Stimulated activated CD8-positive, alpha-beta memory T cell treated with anti-CD3 and anti-CD28 coated beads, Interleukin-12 subunit alpha, Interleukin-12 subunit beta, amount 100 ng/mL, for 1 hour (primary cell): Measurements from ENCODE around the gene DACH1.

Source experiments
- DNase-seq: peaks from one replicate; pipeline ENCODE4 v3.0.0-alpha.2; 2020; ENCODE audit warnings: low read depth

Gene DACH1

DNA sequence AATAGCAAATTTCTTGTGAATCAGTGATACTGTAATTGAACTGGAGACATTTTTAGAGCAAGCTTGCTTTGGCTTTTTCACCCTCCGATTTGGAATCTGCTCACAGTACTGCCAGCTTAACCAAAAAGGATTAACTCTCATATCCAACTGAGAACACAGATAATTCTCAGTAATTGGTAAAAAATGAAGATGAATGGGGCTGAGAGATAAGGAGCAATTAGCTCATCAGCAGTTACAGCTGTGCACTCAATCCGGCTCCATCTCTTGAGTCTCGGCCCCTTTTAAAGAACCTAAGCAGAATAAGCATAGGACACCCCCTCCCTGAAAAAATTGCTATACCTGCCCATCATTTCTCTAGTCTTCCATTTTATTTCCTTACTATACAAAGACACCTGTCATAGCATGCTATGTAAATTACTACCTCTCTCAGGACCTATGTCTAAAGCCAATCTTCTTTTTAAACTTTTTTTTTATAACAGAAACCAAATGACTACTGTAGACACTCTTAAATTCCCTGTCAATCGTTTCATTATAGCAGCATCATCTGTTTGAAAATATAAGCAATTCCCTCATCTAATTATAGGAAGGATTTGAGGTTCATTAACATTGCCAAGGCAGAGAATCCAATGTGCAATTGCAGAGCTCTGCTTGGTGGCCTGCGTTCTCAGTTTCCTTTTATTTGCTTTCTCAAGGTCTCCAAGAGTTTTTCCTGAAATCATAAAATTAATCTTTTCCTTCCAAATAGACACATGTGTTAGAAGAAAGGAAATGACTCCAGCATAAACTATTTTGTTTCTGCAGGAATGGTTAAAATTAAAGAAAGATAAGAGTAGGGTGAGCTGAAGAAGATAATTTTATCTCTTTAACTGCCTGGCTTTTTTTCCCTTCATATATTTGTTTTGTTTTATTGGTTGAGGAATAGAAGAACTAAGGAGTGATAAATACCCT is 242.1 kb downstream of the DACH1 start:
- DNase-seq, result no peak

DNA sequence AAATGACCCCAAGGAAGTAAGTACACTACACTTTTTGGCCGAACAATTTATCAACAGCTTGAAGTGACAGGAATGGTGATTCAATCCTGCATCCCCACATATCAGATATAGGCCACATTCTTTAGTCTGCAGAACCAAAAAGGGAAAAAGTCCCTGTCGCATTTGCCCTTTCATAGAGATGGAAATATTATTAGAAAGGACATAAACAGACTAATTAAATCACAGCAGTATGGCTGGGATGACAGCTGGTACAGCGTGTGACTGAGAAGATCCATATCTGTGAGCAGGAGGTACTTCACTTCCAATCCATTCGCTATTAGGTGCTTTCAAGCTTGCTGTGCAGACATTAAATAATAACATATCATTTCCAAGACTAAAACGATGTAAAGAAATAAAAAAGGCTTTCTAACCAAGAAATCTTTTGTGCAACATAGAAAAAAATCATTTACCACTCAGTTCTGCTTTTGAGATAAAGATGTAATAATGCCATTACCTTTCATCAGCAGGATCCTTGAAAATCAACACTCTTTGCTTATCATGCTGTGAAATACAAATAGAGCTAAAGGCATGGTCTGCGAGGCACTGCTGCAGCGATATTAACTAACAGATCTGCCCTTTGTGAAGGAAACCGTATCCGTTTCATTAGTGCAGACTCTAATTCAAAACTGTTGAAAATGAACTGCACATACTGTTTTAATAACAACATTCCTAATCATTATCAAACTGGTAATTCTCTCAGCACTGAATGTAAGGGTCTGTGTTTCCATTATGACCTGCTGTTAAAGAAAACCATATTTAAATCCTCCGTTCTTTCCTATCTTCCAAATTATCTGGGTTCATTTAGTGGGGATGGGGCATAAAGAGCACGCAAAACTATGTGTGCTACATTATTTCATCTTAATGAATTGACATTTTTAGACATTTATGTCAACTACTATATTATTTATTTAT is 245.6 kb downstream of the DACH1 start:
- no peak for DNase-seq

DNA sequence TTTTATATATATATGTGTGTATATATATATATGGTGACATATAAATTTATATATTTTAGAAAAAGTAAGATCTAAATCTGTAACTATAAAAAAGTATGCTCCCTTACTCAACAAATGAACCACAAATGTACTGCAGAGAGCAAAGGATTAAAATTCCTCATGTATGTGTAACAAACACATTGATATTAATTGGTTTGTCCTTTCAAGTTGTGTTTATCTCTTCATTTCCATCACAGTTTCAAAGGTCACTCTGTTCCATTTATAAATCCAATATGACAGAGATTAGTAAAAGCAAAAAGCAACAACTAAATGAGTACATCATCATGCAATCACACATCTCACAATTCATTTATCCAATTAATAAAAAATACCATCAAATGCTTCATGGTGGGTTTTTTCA is 247.9 kb downstream of the DACH1 start:
- DNase-seq, result no peak

DNA sequence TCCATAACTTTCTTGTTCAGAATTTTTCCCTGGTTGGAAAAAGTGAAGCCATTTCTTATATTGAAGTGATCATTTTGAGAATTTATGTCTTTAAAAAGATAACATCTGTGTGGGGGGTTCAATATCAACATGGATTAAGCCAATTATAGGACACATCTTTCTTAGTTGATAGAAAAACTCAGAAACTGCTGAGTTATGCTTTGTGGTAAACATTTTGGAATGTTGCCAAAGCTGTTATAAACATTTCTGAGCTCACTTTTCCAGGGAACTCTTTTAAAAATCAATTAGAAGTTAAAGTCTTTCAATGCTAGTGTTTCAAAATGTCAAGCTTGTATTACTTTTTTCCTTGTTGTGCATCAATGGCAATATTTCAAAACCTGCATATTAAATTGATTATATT is 248.8 kb downstream of the DACH1 start:
- DNase-seq, result no peak

DNA sequence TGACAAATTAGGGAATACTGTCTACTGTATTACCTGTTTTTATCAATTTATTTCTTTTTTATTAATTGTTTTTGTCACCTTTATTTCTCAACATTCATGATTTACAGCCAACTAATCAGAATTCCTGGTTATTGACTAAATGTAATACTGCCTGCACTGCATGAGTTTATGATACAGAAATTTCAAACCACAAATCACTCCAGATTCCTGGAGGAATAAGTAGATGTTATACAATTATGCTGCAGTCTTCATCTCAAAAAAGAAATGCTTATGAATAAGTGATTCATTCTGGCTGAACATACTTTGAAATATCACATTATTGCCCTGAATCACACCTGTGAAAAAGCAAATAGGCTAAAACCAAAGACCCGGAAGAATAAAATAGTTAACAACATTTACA is 249.7 kb downstream of the DACH1 start:
- DNase-seq, result no peak

DNA sequence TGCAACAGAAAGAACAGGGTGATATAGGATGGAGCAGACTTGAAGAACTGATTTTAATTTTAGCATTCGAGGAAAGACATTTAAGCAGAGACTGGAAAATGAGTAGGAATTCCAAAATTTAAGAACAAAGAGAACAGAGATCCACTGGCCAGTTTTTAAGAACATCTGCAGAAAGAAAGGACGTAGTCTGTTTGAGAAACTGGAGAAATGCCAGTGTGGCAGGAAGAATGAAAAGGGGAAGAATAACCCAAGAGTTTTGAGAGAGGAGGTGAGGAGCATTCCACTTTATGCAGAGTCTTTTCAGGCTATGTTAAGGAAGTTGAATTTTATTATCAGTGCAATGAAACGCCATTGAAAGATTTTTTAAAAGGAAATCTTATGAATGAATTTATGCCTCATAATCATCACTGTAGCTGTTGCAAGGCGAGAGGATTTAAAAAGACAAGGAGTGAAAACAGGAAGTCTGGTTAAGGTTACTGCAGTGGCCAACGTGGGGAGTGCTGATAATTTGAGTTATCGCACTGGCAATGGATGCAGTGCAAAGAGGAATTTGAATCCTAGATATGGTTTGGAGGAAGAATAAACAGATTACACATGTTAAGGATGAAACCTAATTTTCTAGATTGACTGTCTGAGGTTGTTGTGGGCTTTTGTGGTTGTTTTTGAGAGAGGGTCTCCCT is 253.8 kb downstream of the DACH1 start:
- no peak for DNase-seq

DNA sequence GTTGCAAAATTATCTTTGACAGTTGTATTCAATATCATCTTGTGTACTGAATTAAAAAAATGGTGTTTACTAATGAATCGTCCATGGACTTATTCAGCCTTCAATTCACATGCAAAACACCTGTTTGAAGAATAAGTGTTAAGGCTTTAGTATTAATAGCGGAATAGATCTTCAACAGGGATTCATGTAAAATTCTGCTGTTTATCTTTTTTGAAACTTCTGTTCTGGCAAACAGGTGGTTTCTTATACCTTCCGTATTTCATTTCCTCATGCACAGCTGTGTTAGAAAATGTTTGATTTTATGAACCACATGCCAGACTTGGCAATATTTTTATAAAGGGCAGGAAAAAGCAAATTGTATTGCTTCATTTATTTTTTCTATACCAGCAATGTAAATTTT is 255.7 kb downstream of the DACH1 start:
- DNase-seq, result no peak

DNA sequence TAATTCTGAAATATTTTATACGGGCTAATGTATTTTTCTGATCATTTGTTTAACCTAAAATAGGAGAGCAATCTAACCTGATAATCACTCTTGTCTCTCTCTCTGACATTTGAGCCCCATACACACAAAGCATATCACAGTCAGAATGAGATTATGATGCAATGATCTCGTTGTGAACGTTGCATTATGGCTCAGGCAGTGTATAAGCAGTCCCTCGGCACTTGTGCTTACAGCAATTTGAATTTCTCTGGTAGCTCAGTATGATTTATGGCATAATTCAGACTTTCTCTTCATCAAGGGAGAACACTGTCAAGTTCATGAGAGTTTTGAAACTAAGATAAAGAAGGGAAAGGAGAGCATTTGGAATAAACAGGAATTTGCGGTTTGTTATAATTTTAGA is 256.1 kb downstream of the DACH1 start:
- DNase-seq, result no peak

DNA sequence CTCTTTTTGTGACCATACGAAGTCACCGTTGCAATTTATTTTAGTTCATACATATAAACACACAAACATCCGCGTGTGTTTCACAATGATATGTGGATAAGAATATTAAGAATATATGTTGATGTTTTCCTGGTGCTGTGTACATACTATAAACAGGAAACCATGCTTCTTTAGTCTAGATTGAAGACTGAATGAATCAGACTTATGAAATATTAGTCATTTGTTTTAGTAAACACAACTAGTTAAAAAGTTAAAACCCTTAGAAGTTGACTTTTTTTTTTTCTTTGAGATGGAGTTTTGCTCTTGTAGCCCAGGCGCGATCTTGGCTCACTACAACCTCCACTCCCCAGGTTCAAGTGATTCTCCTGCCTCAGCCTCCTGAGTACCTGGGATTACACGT is 257.7 kb downstream of the DACH1 start:
- no peak for DNase-seq

DNA sequence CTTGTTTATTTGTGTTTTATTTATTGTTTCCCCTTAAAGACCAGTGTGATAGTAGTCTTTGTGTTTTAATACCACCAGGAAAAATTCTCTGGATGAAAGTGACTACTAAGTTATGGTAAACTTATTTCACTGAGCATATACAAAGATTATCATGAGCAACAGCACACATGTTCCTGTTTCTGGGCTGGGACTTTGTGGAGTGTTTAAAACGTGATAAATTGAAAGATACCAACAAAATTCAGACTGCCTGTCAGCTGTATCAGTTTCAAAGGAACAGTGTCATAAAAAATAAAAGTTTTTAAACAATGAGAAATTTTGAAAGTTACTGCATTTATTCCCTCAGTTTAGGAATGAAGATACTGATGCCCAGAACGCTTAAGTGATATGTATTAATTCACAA is 259.4 kb downstream of the DACH1 start:
- no peak for DNase-seq

DNA sequence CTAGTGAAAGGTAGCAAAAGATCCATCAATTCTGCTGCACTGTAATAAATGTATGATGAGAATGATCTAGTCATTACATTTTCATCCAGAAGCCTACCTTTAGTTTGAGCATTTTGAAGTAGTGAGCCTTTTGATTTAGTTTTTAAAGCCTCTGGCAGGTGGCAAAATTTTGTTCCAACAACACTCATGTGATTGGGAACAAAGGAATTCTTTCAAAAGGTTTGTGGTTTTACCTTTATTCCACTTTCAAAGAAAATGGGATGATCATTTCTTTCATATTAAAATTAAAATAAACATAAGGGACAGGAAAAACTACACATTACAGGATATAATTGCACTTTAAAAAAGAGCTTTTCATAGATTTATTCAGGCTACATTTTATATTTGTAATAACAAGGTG is 260.2 kb downstream of the DACH1 start:
- no peak for DNase-seq

DNA sequence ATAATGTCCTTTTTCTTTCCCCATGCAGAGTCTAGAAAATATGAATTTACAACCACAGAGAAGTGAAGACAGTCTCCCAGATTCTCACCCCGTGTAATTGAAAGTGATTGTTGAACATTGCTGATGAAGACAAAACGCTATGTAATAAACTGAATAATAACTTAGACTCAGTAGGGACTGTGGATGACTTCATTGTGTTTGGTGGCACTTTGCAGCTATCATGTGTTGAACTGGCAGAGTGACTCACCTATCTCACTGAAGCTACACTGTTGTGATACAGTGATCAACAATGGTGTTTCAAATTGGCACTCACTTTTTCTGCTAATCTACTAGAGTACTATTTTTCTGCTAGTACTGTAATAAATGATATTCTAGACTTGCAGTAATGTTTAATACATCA is 261.3 kb downstream of the DACH1 start:
- no peak for DNase-seq

DNA sequence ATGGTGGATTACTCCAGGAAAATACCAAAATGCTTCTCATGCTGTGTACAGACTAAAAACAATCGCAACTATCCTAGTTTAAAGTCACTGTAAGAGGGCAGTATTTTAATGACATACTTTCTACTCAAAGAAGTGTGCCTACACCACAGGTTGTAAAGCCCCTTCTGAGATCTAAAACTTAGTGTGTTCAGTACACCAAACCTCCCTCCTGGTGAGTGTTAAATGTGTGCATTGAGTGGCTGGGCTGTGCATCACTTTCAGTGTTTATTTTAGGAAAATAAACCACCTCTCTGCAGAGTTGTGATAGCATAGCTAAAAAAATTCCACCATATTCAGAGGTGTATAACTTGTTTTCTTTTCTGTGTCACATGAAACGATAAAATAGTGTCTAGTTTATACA is 263.7 kb downstream of the DACH1 start:
- no peak for DNase-seq

DNA sequence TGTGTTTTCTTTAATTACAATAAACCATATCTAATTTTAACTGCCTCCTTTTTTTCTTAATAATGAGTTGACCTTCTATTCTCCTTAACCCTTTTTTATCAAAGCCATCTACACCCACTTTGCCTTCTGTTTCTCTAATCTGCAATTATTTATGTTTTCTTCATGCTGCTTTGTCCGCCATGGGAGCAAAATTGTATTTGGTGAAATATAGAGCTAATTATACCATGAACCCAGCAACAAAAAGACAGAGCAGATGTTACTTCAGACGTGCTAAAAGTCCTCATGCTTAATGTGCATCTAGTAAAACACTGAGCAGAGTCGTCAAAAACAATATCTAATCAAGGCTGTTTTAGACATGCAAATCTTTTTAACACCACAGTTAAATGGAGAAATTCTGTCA is 264.7 kb downstream of the DACH1 start:
- DNase-seq, result no peak

DNA sequence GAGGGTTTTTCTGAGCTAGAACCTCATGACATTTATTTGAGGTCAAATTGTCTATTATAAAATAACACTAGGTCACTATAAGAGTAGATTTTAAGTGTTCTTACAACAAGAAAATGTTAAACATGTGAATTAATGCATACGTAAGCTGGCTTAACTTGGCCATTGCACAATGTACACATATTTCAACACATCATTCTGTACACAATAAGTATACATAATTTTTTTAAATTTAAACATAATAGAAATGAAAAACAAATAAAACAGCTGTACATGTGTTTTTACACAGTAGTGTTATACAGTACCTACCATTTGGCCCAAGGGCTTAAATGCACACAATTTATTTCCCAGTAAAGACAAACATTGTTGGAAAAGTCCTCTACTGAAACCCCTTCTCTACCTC is 269.9 kb downstream of the DACH1 start:
- no peak for DNase-seq

DNA sequence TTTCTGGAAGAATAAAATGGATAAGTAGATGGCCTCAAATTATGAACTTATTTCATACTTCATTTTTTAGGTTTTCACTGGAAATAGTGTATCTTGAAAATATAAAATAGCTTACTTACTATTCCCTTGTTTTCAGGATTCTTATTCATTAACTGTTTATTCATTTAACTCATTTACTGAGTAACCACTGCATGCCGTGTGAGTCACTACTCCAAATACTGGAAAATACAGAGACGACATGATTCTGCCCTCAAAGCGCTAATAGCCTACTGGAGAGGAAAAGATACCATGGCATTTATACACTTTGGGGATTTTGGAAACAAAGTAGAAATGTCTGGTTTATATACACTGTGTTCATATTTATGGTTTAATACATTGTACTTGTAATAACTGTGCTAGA is 270.9 kb downstream of the DACH1 start:
- DNase-seq, result no peak

DNA sequence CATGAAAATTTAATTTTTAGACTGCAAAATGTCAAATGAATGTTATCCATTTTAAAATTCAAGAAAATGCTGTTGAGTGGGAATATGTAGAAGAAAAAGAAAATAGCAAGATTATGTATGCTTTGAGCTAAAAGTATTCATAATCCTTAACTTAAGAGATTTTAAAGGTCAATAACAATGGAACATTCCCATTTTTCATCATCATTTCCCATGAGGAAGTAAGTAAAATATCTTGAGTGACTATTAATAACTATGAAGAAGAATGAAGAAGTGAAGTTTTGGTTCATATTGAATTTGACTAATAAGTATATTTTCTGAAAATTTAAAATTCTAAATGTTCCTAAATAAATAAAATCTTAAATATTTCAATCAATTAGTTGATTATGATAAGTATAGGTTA is 273.4 kb downstream of the DACH1 start:
- DNase-seq, result no peak

DNA sequence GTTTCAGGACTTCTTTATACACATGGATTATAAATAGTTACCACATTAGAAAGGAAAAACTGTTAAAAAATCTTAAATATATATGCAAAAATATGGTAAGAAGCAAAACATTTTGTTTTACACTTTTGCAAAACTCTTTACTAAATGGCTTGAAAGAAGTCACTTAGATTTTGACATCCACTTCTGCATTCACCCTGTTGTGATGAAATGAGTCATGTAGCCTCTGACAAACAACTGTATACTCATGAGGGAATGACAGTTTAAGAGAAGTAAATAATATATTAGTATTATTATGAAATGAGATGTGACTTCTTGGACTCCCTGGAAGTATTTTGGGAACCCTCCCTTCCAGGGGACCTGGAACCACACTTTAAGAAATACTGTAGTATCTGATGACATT is 275.6 kb downstream of the DACH1 start:
- no peak for DNase-seq

DNA sequence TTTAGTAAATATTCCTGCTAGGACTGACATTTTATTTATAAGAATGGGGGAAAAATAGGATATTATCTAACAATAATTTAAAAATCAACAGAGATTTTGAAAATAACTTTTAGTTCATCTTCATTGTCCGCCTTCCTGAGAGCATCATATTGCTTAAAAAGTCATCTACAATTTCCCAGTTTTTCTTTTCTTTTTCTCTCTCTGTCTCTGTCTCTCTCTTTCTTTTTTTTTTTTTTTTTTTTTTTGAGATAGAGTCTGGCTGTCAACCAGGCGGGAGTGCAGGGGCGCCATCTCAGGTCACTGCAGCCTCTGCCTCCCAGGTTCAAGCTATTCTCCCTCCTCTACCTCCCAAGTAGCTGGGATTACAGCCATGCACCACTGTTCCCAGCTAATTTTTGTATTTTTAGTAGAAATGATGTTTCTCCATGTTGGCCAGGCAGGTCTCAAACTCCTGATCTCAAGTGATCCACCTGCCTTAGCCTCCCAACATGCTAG is 276.3 kb downstream of the DACH1 start:
- no peak for DNase-seq

DNA sequence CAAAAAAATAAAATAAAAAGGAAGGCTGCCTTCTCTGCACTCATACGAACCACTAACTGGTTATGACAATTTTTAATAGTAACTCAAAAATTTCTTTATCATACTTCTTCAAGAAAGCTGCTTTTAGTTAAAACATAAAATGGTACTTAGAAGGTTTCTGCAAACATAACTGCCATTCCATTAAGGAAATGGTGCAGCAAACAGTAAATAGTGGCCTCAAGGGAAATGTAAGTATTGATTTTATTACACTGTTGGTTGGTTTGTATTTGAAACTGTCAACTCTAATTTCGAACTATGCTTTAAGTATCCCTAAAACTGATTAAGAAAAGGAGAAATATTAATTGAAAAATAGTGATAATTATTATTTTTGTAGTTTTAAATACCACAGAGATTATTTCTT is 278.0 kb downstream of the DACH1 start:
- no peak for DNase-seq

DNA sequence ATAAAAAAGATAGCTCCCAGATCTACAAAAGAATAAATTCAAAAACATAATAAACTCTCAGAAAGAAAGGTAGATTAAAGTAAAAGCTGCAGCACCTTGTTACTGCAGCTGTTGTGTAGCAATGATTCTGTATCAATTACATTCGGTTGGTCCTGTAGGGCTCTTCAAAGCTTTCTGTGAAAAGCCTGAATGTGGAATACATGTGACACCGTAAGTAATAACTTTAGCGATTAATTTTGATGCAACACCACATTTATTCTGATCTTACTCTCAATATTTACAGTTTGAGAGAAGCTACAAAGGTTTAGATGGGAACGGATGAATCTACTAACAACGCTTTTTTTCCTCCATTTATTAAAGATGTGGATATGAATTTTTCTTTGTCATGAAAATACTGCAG is 279.2 kb downstream of the DACH1 start:
- DNase-seq, result no peak

DNA sequence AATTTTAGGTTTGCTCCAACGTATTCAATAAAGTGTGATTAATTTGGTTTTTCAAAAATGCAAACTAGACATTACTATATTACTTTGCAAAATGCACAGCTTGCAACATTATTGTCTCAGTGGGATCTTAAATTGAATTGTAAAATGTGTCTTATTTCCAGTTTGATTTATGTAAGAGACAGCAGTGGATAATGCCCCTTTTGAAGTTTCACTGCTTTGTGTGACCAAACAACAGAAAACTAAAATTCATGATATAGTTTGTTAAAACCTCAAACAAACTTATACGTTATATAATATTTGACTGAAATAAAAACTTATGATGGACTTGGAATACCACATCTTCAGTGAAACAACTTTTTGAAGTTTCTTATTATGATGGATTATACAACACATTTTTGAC is 279.8 kb downstream of the DACH1 start:
- no peak for DNase-seq
